ENCODE measurements around the gene LIN7C.

DNA sequence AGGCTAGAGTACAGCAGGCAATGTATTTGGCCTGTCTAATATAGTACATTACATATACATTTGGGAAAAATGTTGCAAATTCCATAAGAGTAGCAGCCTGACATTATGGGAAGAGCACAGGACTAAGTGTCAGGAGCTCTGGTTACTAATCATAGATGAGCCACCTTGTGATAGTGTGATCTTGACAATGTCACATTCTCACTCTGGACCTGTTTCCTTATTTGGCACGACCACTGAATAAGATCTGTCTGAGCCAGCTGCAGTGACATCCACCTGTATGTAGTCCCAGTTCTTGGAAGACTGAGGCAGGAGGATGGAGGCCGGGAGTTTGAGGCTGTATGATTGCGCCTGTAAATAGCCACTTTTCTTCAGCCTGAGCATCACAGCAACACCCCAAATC lies 5.7 kb upstream of the LIN7C start:
- TF ChIP-seq EZH2phosphoT487 (IDR thresholded peaks at IDR 0.05; ENCODE audit: borderline replicate concordance, low read depth, low read length) (no peak), CTCF (conservative IDR thresholded peaks at IDR 0.05; ENCODE audit: low read length) (no peak)
